Ovary (tissue), 9 donors: Measurements from ENCODE around the gene RNF208. TPM values are rescaled to one million over a fixed set of nuclear protein-coding genes. Genes with fewer than 3 reads are reported as not detected.

Experiments
- DNase-seq, 5 donors: peaks; one replicate each; pipeline ENCODE4 v3.0.0-alpha.2; 2019 to 2020
- H3K27ac ChIP-seq, 2 donors: fragments of 200-600 bp; one replicate each; pipeline versions ENCODE4 v1.5.1 to v1.8.0; 2019 to 2022
- H3K27me3 ChIP-seq: fragments of 200-600 bp; one replicate; pipeline ENCODE4 v1.8.0; 2022
- H3K36me3 ChIP-seq: fragments of 200-600 bp; sonication (generic); one replicate; pipeline ENCODE4 v1.5.1; 2019
- H3K4me1 ChIP-seq: one replicate; pipeline ENCODE4 v1.8.1; 2013; ENCODE audit warnings: mild to moderate bottlenecking, moderate library complexity; ENCODE audit not compliant: insufficient read depth
- H3K4me3 ChIP-seq: fragments of 200-600 bp; sonication (generic); one replicate; pipeline ENCODE4 v1.5.1; 2017
- H3K9me3 ChIP-seq, 2 donors: fragments of 200-600 bp in 1 of 2; sonication (generic) in 1 of 2; one replicate each; pipeline versions ENCODE4 v1.5.1 to v1.8.1; 2013 to 2019; ENCODE audit warnings: mild to moderate bottlenecking in 1 of 2, moderate library complexity in 1 of 2
- EP300 ChIP-seq: sonication (generic); formaldehyde crosslinking; IDR thresholded peaks from one replicate; pipeline ENCODE4 v1.6.1; 2017; ENCODE audit warnings: antibody characterized with exemption
- POLR2A ChIP-seq: fragments of 450-650 bp; IDR thresholded peaks from one replicate; pipeline ENCODE4 v1.6.1; 2017; ENCODE audit warnings: antibody characterized with exemption, mild to moderate bottlenecking, moderate library complexity
- WGBS, 3 donors: extraction: QIAGEN DNeasy Blood & Tissue Kit in 1 of 3; methylation state at CpG; one replicate each; pipeline versions ENCODE4 v1.1.5 to v1.1.7; 2013 to 2017; 5-methylcytosine and 5-hydroxymethylcytosine counted together
- intact Hi-C, 4 donors: fragments of 100-400 bp; cut with DNase I; formaldehyde crosslinking; loops; one replicate each; pipeline versions ENCODE4 v1.11.0 to v1.15.1; 2022 to 2023
- polyA plus RNA-seq, 2 donors: library from polyadenylated mRNA; stranded (reverse); fragments of 200-250 nt in 1 of 2; fragments of 350-450 nt in 1 of 2; fragmentation: Illumina TruSeq in 1 of 2; extraction: RNeasy Lipid Tissue Mini Kit (QIAGEN cat#74804) in 1 of 2; gene quantifications; one replicate each; pipeline ENCODE4 v1.2.3, GENCODE V29; 2013 to 2014
- total RNA-seq, 7 donors: library from RNA; depleted of rRNA in 2 of 7; stranded (reverse); fragments of >200 nt in 2 of 7; fragmentation: NEBNext Ultra II Directional in 3 of 7; extraction: Animal tissue kit (Norgen Biotek cat#: 25700) in 3 of 7; gene quantifications; one replicate each; pipeline versions ENCODE4 v1.1.0 to v1.2.4, GENCODE V29; 2016 to 2023
- TF ChIP-seq, protein P1 (sequence below), 3 donors: fragments of 450-650 bp in 2 of 3; fragments of 200-600 bp in 1 of 3; IDR thresholded peaks; one replicate each; pipeline versions ENCODE4 v1.5.1 to v1.8.0; 2016 to 2022; ENCODE audit warnings: antibody characterized with exemption in 3 of 3, mild to moderate bottlenecking in 1 of 3
- donor health status: DM: no; HTN: no; CAD: no; lungs with moderate emphysema.
- donor health status: DM: no; HTN: no; CAD: no.
- donor health status: Bipolar disorder and iron deficiency.
- donor health status: DM: yes; HTN: yes; CAD: no.
- donor health status: DM: no; HTN: no; CAD: no.
- donor health status: DM: yes; HTN: yes; CAD: no.

Gene RNF208
- total and polyA plus RNA-seq, 9 donors: 0.92 to 6.5 (median 3.1) TPM; not detected in 2

DNA sequence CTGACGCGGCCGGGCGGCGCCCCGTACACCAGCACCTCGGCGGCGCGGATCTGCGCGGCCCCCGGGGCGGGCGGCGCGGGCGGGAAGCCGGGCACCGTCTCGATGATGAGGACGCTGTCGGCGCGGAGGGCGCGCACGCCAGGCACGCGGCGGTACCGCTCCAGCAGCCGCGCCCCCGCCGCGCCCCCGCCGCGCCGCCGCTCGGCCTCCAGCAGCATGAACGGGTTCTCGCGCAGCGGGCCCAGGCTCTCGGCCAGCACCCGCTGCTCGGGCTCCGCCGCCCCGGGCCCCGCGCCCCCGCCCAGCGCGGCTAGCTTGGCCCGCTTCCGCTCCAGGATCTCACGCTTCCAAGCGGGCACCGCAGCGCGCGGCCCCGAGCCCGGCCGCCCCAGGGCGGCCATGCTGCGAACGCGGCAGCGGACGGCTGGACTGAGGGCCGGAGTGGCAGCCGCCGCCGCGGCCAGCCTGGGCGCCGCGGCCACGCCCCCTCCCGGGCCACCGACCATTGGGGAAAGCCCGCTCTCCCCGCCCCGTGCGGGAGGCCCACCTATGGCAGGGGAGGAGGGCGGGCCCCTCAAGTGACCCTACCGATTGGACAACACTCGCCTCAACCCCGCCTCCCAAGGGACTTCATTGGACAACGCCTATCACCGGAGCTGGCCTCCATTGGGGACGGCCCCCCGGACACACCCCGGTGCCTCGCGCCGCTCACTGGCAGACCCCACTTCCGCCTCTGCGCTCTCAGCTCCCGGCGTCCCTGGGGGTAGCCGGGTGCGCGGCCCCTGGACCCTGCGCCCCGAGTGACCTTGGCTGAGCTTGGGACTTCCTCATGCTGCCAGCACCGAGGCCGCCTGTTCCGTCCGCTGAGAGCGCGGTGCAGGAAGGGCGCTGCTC, 21.5 kb downstream of the RNF208 start, which contains the start of gene TPRN:
Gene TPRN, minus strand, starts transcription at position 431 of the 894 bp plus-strand sequence. Its CDS starts 30 bp downstream, at position 401.
- H3K36me3 ChIP-seq: no peaks in the 10 kb centered on the region
- WGBS, 3 donors: 0 to 1% (median 1%) methylated on average over 32 to 118 of the region's 118 CpGs
- TF ChIP-seq POLR2A (peak; percentile 71), EP300 (no peak)
- TF ChIP-seq, protein P1, sequence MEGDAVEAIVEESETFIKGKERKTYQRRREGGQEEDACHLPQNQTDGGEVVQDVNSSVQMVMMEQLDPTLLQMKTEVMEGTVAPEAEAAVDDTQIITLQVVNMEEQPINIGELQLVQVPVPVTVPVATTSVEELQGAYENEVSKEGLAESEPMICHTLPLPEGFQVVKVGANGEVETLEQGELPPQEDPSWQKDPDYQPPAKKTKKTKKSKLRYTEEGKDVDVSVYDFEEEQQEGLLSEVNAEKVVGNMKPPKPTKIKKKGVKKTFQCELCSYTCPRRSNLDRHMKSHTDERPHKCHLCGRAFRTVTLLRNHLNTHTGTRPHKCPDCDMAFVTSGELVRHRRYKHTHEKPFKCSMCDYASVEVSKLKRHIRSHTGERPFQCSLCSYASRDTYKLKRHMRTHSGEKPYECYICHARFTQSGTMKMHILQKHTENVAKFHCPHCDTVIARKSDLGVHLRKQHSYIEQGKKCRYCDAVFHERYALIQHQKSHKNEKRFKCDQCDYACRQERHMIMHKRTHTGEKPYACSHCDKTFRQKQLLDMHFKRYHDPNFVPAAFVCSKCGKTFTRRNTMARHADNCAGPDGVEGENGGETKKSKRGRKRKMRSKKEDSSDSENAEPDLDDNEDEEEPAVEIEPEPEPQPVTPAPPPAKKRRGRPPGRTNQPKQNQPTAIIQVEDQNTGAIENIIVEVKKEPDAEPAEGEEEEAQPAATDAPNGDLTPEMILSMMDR (IDR thresholded peaks at IDR 0.05): peak in 1 of 3 donors; percentile 24
- H3K9me3 ChIP-seq: no peaks in the 10 kb centered on the region
- peak; percentile 99 to 100 (median 99) for DNase-seq
- peak within 1 kb of the TSS; percentile 62 for H3K4me3 ChIP-seq
- intact Hi-C loops: no loop called here
- H3K4me1 ChIP-seq: peaks cover 21% of the 10 kb centered on the region
- H3K27me3 ChIP-seq: no peaks in the 10 kb centered on the region
- H3K27ac ChIP-seq: peak within 1 kb of the TSS in 1 of 2 donors; percentile 54

DNA sequence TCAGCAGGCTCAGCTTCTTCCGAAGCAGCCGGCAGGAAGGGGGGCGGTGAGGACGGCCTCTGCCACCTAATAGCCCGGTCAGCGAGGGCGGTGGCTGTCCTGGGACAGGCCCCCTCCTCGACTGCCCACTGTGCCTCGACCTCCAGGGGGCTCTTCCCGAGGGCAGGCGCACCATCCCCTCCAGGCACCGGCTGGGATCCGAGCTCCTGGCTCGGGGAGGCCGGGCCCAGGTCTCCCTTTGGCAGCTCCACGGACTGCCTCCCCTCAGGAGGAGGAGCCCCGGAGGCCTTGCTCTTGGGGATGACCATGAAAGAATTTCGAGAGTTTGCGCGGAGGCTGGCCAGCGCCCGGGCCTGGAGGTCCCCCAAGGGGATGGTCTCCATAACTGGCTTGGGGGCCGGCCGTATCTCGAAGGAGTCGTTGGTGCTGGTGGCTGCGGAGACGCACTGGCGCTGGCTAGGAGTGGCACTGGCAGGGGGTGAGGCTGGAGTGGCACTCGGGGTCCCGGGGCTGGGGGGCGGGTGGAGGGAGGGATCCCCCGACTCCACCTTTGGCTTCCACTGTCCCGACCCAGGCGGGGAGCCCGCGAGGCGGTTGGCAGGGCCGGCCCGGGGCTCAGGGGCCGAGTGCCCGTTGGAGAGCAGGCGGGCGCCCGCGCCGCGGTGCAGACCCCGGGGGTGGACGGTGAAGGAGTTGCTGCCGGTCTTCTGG, 22.5 kb downstream of the RNF208 start:
- TF ChIP-seq, protein P1 (IDR thresholded peaks at IDR 0.05): no peak
- TF ChIP-seq EP300: no peak
- TF ChIP-seq POLR2A: no peak
- Histone ChIP-seq H3K27ac (no peak overlapping the region), H3K27me3 (no peaks in the 10 kb centered on the region), H3K9me3 (no peaks in the 10 kb centered on the region), H3K4me3 (peak overlapping the region; percentile 40), H3K4me1 (peaks cover 17% of the 10 kb centered on the region), H3K36me3 (no peaks in the 10 kb centered on the region)
- 3 to 6% (median 4%) methylated on average over 33 to 51 of the region's 51 CpGs for WGBS, 3 donors
- DNase-seq: peak in 1 of 5 donors; percentile 43
- intact Hi-C loops: no loop called here

DNA sequence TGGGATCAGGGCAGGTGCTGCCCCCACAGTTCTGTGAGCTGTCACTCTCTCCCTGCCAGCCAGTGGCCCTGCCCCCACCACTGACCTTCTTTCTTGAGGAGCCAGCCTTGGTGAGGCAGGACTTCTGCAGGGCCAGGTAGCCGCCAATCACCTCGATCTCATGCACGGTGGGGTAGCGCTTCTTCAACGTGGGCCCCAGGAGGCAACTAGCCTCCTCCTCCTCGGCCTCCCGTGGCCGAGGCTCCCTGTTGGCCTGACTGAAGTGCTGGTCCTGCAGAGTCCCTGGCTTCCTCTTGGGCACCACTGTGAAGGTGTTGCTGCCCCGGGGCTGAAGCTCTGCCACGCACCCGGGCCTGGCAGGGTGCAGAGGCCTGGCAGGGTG, 23.1 kb downstream of the RNF208 start:
- Histone ChIP-seq H3K4me1 (peaks cover 11% of the 10 kb centered on the region), H3K27ac (no peak overlapping the region)

More for the DNA sequence above, 23.1 kb downstream of the RNF208 start:
- H3K27me3 ChIP-seq: no peaks in the 10 kb centered on the region
- TF ChIP-seq, protein P1 (IDR thresholded peaks at IDR 0.05): no peak
- TF ChIP-seq POLR2A: no peak
- no peak for TF ChIP-seq EP300
- no peak for DNase-seq
- intact Hi-C loops: no loop called here
- no peaks in the 10 kb centered on the region for H3K9me3 ChIP-seq
- no peak overlapping the region for H3K4me3 ChIP-seq
- no peaks in the 10 kb centered on the region for H3K36me3 ChIP-seq
- WGBS, 3 donors: 67 to 78% (median 68%) methylated on average over 11 of the region's 11 CpGs
